ENCODE data around the gene TKT. TPM values are rescaled to one million over a fixed set of nuclear protein-coding genes. Genes with fewer than 3 reads are reported as not detected.

The TKT gene
- total and polyA plus RNA-seq, 2 of the 8 experiments (the other 6 are each of a cell fraction or from before 2014, with no cell fraction given): 418 to 986 TPM

DNA sequence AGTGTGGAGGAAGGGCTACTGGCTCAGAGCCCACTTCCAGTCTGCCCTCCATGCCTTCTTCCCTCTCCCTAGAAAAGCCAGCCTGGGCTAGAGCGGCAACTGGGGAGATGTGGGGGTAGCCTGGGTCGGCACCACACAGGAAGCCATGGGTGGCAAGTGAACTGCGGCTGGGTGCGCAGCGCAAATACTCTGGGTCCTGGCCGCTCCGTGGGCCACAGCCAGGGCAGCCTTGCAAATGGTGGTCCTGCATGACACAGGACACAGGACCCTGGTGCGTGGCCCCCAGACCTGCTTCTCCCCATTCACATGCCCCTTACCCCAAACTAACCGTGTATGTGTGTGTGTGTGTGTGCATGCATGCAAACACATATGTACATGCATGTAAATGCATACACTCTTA is 69.1 kb downstream of the TKT start:
- no peak for DNase-seq (ENCODE audit: low read depth in 1 of 2, low spot score in 2 of 2)

More for the DNA sequence above, 69.1 kb downstream of the TKT start:
- Histone ChIP-seq H3K79me1 (ENCODE audit: low read depth, low read length) (no peaks in the 10 kb centered on the region), H3K18ac (ENCODE audit: extremely low read depth, low read length) (no peak overlapping the region), H3K27me3 (replicated peaks in 1 of 4; ENCODE audit: control insufficient read depth in 3 of 4, extremely low read depth in 1 of 4, insufficient read depth in 3 of 4, low read length in 3 of 4) (no peaks in the 10 kb centered on the region), H3K79me2 (ENCODE audit: control insufficient read depth in 1 of 2, insufficient read depth in 2 of 2, low read length in 2 of 2) (no peaks in the 10 kb centered on the region), H2BK20ac (ENCODE audit: low read length) (no peak overlapping the region), H3K4me2 (ENCODE audit: insufficient read depth in 1 of 2, low read depth in 2 of 2, low read length in 2 of 2) (no peak overlapping the region), H4K20me1 (replicated peaks in 1 of 2; ENCODE audit: control insufficient read depth in 1 of 2, insufficient read depth in 2 of 2, low read length in 2 of 2) (no peaks in the 10 kb centered on the region), H3K23me2 (ENCODE audit: low read depth, low read length) (no peaks in the 10 kb centered on the region), H2BK5ac (ENCODE audit: low read depth, low read length) (no peak overlapping the region; the same call in 1 of the 2 replicates), H2AK5ac (ENCODE audit: low read depth, low read length) (no peak overlapping the region), H3K9me3 (ENCODE audit: insufficient read depth in 2 of 2, low read depth in 1 of 2, low read length in 1 of 2) (no peaks in the 10 kb centered on the region), H3K4ac (replicated peaks; ENCODE audit: insufficient read length, low read depth, low read length) (no peak overlapping the region), H3K14ac (ENCODE audit: insufficient read length) (no peak overlapping the region), H2BK15ac (ENCODE audit: low read length) (no peak overlapping the region), H3K9ac (replicated peaks in 1 of 4; ENCODE audit: extremely low read depth in 1 of 4, low read depth in 3 of 4, low read length in 3 of 4) (no peak overlapping the region), H4K5ac (ENCODE audit: insufficient read length, low read depth, low read length) (no peak overlapping the region), H3K27ac (ENCODE audit: low read depth, low read length) (no peak overlapping the region), H3K4me1 (replicated peaks in 1 of 4; ENCODE audit: control insufficient read depth in 3 of 4, insufficient read depth in 4 of 4, low read length in 3 of 4) (no peaks in the 10 kb centered on the region; a peak in 1 of 7 replicates), H3K56ac (replicated peaks; ENCODE audit: insufficient read length, low read depth, low read length) (no peak overlapping the region), H4K91ac (replicated peaks; ENCODE audit: insufficient read length, low read length) (no peak overlapping the region), H2BK12ac (ENCODE audit: low read depth, low read length) (no peak overlapping the region), H4K8ac (ENCODE audit: extremely low read depth, insufficient read depth, low read length) (no peak overlapping the region), H3K4me3 (ENCODE audit: extremely low read depth in 1 of 4, insufficient read depth in 2 of 4, low read depth in 3 of 4, low read length in 4 of 4) (no peak overlapping the region), H3K36me3 (ENCODE audit: control insufficient read depth in 2 of 4, insufficient read depth in 4 of 4, low read length in 3 of 4) (peaks cover 0 to 3% (median 0%) of the 10 kb centered on the region in 4 experiments; a peak in 3 of 8 replicates), H3K23ac (ENCODE audit: insufficient read length) (no peak overlapping the region), H2BK120ac (replicated peaks; ENCODE audit: low read depth, low read length) (no peak overlapping the region), H2AFZ (ENCODE audit: low read length) (no peak overlapping the region)
- no peak for FAIRE-seq
- CTCF ChIA-PET (ENCODE audit: partially characterized antibody): interaction anchor here (1.0 to 1.5 kb wide), 3 partner anchors 10 to 21 kb away, joined by 3 to 6 read pairs (median 3); no protein-coding TSS in a partner anchor
- TF ChIP-seq, protein P1, sequence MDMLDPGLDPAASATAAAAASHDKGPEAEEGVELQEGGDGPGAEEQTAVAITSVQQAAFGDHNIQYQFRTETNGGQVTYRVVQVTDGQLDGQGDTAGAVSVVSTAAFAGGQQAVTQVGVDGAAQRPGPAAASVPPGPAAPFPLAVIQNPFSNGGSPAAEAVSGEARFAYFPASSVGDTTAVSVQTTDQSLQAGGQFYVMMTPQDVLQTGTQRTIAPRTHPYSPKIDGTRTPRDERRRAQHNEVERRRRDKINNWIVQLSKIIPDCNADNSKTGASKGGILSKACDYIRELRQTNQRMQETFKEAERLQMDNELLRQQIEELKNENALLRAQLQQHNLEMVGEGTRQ (IDR thresholded peaks at IDR 0.05; ENCODE audit: low read length): no peak
- no peak for TF ChIP-seq POU5F1 (IDR thresholded peaks at IDR 0.05; ENCODE audit: low read depth, low read length)
- WGBS, 2 experiments (ENCODE audit: extremely low coverage in 1 of 2, insufficient coverage in 1 of 2, insufficient read length in 1 of 2, insufficient replicate concordance in 2 of 2, low coverage in 1 of 2, low lambda C conversion rate in 2 of 2, missing lambda C conversion rate in 1 of 2): 94% methylated on average over 9 of the region's 9 CpGs; no CpG with 5 or more reads in 1 of the 2 experiments
- POLR2A ChIA-PET (ENCODE audit: partially characterized antibody): interaction anchor here (1.2 kb wide), 1 partner anchor 17 kb away, joined by 3 read pairs; no protein-coding TSS in a partner anchor

Measured in H1 (cell line).